H1 (cell line): Measurements from ENCODE around the gene LDLRAD4. TPM values are rescaled to one million over a fixed set of nuclear protein-coding genes. Genes with fewer than 3 reads are reported as not detected.

Source experiments
- ASH2L ChIP-seq: fragments of 200-600, 300-600 bp; sonication (generic); IDR thresholded peaks from one replicate; pipeline ENCODE4 v1.7.1; 2017; ENCODE audit warnings: low read length
- CHD1 ChIP-seq: IDR thresholded peaks from 2 replicates; pipeline ENCODE4 v1.6.1; 2012; ENCODE audit warnings: low read depth, low read length, improper control_type of control experiment
- GTF2F1 ChIP-seq: IDR thresholded peaks from 2 replicates; pipeline ENCODE4 v1.6.1; 2012; ENCODE audit warnings: low read depth, low read length, improper control_type of control experiment, borderline replicate concordance
- POLR2A ChIP-seq, 2 experiments: IDR thresholded peaks; 1 replicate in 1 of 2; 2 replicates in 1 of 2; pipeline ENCODE4 v1.6.1; 2011; ENCODE audit warnings: low read depth in 2 of 2, low read length in 2 of 2, mild to moderate bottlenecking in 2 of 2; ENCODE audit errors: control extremely low read depth in 1 of 2
- RXRA ChIP-seq: IDR thresholded peaks from 2 replicates; pipeline ENCODE4 v1.6.1; 2011; ENCODE audit warnings: low read depth, mild to moderate bottlenecking, low read length, moderate library complexity; ENCODE audit not compliant: insufficient read depth
- SUZ12 ChIP-seq: fragments of 200-600 bp; sonication (generic); IDR thresholded peaks from 2 replicates; pipeline ENCODE4 v1.6.1; 2012; ENCODE audit warnings: mild to moderate bottlenecking, inconsistent platforms, low read length, moderate library complexity, mixed read lengths
- TAF1 ChIP-seq: IDR thresholded peaks from 2 replicates; pipeline ENCODE4 v1.6.1; 2011; ENCODE audit warnings: mild to moderate bottlenecking, low read depth, low read length
- TAF7 ChIP-seq: optimal IDR thresholded peaks from 2 replicates; pipeline ENCODE3; 2011; ENCODE audit warnings: low read depth, mild to moderate bottlenecking, inconsistent platforms, low read length, moderate library complexity, borderline replicate concordance
- TEAD4 ChIP-seq: IDR thresholded peaks from 2 replicates; pipeline ENCODE4 v1.6.1; 2012; ENCODE audit warnings: low read depth, low read length, inconsistent platforms, mixed read lengths
- YY1 ChIP-seq: IDR thresholded peaks from 2 replicates; pipeline ENCODE4 v1.6.1; 2011; ENCODE audit warnings: low read depth, mild to moderate bottlenecking, low read length
- ZNF274 ChIP-seq: IDR thresholded peaks from 2 replicates; pipeline ENCODE4 v1.7.0; 2012; ENCODE audit warnings: low read length, borderline replicate concordance; ENCODE audit errors: extremely low read depth
- polyA plus RNA-seq, 7 experiments: library from polyadenylated mRNA; depleted of rRNA in 3 of 7; stranded (reverse) in 5 of 7; unstranded in 2 of 7; fragments of >200 nt in 5 of 7; fragments of 200-250 nt in 2 of 7; gene quantifications; 1 replicate in 5 of 7; 2 replicates in 1 of 7; 4 replicates in 1 of 7; pipeline versions ENCODE4 v1.2.1 to v1.2.3, GENCODE V29; 2011 to 2013; ENCODE audit warnings: missing spikeins in 2 of 7, mixed read lengths in 2 of 7
- total RNA-seq: library from RNA; stranded (reverse); fragmentation: NEBNext Ultra II Directional; extraction: Animal tissue kit (Norgen Biotek cat#: 25700); gene quantifications from 2 replicates; pipeline ENCODE4 v1.2.1, GENCODE V29; 2021
- TF ChIP-seq, protein P1 (sequence below): fragments of 300-600 bp; sonication (generic); IDR thresholded peaks from 2 replicates; pipeline ENCODE4 v1.7.1; 2012; ENCODE audit warnings: low read length, moderate library complexity, mild to moderate bottlenecking, inconsistent platforms; ENCODE audit not compliant: insufficient replicate concordance

The LDLRAD4 gene
- total and polyA plus RNA-seq, 2 of the 8 experiments (the other 6 are each of a cell fraction or from before 2014, with no cell fraction given): 0.77 to 1.4 TPM

DNA sequence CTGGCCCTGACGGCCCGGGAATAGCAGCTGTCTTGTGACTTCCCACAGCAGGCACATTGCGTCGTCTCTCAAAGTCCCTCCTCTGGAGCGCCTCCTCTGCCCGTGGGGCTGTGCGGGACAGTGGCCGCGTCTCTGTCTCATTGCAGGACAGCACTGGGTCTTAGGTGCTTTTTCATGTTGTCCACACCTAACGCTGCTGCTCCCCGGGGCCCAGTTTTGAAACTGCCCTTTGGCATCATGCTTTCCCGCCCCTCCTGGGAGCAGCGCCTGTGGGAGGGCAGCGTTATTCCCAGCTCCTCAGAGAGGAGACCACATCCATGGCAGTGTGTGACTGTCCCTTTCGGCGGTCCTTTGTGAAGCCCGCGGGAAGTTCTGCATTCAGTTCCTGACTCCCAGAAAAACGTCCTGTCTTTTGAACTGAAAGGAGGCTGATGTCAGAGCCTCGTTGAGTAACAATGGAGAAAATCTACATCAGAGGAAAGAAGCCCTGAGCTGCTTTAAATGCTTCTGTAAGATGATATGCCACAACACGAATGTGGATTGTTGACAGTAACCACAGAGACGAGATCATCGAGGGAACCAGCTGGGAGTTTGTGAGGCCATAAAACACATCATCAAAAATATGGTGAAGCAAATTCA is 281.8 kb downstream of the LDLRAD4 start (continued):
- TF ChIP-seq, protein P1, sequence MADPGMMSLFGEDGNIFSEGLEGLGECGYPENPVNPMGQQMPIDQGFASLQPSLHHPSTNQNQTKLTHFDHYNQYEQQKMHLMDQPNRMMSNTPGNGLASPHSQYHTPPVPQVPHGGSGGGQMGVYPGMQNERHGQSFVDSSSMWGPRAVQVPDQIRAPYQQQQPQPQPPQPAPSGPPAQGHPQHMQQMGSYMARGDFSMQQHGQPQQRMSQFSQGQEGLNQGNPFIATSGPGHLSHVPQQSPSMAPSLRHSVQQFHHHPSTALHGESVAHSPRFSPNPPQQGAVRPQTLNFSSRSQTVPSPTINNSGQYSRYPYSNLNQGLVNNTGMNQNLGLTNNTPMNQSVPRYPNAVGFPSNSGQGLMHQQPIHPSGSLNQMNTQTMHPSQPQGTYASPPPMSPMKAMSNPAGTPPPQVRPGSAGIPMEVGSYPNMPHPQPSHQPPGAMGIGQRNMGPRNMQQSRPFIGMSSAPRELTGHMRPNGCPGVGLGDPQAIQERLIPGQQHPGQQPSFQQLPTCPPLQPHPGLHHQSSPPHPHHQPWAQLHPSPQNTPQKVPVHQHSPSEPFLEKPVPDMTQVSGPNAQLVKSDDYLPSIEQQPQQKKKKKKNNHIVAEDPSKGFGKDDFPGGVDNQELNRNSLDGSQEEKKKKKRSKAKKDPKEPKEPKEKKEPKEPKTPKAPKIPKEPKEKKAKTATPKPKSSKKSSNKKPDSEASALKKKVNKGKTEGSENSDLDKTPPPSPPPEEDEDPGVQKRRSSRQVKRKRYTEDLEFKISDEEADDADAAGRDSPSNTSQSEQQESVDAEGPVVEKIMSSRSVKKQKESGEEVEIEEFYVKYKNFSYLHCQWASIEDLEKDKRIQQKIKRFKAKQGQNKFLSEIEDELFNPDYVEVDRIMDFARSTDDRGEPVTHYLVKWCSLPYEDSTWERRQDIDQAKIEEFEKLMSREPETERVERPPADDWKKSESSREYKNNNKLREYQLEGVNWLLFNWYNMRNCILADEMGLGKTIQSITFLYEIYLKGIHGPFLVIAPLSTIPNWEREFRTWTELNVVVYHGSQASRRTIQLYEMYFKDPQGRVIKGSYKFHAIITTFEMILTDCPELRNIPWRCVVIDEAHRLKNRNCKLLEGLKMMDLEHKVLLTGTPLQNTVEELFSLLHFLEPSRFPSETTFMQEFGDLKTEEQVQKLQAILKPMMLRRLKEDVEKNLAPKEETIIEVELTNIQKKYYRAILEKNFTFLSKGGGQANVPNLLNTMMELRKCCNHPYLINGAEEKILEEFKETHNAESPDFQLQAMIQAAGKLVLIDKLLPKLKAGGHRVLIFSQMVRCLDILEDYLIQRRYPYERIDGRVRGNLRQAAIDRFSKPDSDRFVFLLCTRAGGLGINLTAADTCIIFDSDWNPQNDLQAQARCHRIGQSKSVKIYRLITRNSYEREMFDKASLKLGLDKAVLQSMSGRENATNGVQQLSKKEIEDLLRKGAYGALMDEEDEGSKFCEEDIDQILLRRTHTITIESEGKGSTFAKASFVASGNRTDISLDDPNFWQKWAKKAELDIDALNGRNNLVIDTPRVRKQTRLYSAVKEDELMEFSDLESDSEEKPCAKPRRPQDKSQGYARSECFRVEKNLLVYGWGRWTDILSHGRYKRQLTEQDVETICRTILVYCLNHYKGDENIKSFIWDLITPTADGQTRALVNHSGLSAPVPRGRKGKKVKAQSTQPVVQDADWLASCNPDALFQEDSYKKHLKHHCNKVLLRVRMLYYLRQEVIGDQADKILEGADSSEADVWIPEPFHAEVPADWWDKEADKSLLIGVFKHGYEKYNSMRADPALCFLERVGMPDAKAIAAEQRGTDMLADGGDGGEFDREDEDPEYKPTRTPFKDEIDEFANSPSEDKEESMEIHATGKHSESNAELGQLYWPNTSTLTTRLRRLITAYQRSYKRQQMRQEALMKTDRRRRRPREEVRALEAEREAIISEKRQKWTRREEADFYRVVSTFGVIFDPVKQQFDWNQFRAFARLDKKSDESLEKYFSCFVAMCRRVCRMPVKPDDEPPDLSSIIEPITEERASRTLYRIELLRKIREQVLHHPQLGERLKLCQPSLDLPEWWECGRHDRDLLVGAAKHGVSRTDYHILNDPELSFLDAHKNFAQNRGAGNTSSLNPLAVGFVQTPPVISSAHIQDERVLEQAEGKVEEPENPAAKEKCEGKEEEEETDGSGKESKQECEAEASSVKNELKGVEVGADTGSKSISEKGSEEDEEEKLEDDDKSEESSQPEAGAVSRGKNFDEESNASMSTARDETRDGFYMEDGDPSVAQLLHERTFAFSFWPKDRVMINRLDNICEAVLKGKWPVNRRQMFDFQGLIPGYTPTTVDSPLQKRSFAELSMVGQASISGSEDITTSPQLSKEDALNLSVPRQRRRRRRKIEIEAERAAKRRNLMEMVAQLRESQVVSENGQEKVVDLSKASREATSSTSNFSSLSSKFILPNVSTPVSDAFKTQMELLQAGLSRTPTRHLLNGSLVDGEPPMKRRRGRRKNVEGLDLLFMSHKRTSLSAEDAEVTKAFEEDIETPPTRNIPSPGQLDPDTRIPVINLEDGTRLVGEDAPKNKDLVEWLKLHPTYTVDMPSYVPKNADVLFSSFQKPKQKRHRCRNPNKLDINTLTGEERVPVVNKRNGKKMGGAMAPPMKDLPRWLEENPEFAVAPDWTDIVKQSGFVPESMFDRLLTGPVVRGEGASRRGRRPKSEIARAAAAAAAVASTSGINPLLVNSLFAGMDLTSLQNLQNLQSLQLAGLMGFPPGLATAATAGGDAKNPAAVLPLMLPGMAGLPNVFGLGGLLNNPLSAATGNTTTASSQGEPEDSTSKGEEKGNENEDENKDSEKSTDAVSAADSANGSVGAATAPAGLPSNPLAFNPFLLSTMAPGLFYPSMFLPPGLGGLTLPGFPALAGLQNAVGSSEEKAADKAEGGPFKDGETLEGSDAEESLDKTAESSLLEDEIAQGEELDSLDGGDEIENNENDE: no peak
- peak; percentile 39; the same call in 1 of the 2 replicates for TF ChIP-seq YY1
- 0 out of 2 replicates have a peak, but pooled peaks have one; percentile 37 for TF ChIP-seq TAF1
- no peak for TF ChIP-seq ZNF274
- TF ChIP-seq TEAD4: no peak
- no peak for TF ChIP-seq RXRA
- TF ChIP-seq POLR2A (IDR thresholded peaks at IDR 0.05; ENCODE audit: control extremely low read depth in 1 of 2, low read depth in 2 of 2, low read length in 2 of 2): peak in 1 of 2 experiments; percentile 38; a peak in 1 of 3 replicates
- TF ChIP-seq TAF7: no peak
- TF ChIP-seq ASH2L: peak; percentile 50
- TF ChIP-seq CHD1: no peak
- no peak for TF ChIP-seq GTF2F1
- TF ChIP-seq SUZ12: no peak
